ENCODE data around the gene SLC22A1.

DNA sequence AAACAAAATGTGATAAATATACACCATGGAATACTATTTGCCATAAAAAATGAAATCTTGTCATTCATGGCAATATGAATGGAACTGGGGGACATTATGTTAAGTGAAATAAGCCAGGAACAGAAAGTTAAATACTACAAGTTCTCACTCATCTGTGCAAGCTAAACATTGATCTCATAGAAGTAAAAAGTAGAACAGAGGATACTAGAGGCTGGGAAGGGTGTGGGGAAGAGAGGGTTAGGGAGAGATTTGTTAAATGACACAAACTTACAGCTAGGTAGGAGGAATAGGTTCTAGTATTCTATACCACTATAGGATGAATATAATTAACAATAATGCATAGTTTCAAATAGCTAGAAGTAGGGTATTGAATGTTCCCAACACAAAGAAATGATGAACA, 76.0 kb downstream of the SLC22A1 start:
- TF ChIP-seq RAD51 (IDR thresholded peaks at IDR 0.05; ENCODE audit: borderline replicate concordance) (no peak), SMC3 (IDR thresholded peaks at IDR 0.05; ENCODE audit: low read length) (no peak), AGO1 (IDR thresholded peaks at IDR 0.05; ENCODE audit: low read depth, low read length, poor library complexity, severe bottlenecking) (no peak), ZKSCAN1 (IDR thresholded peaks at IDR 0.05; ENCODE audit: low read length) (no peak)

Data from HepG2 (cell line).